Fibroblast of skin of scalp (primary cell): ENCODE measurements around the gene ZSCAN12.

ENCODE experiments used
- DNase-seq: peaks from one replicate; pipeline ENCODE4 v3.0.0-alpha.2; 2013

Gene ZSCAN12

GRCh38 chr6:28353356-28353755, 46.2 kb downstream of the ZSCAN12 start:
- no peak for DNase-seq

GRCh38 chr6:28351493-28351925, 48.0 kb downstream of the ZSCAN12 start:
- no peak for DNase-seq

- DNase-seq: no peak
Measured at GRCh38 chr6:28351087-28351486, 48.5 kb downstream of the ZSCAN12 start.

- DNase-seq: peak; percentile 75
Measured at GRCh38 chr6:28349892-28350737, 49.4 kb downstream of the ZSCAN12 start, which contains the start of gene ZKSCAN3. Gene ZKSCAN3, plus strand, starts transcription at chr6:28349947. Its CDS starts 9,640 bp downstream, at chr6:28359587.

DNA sequence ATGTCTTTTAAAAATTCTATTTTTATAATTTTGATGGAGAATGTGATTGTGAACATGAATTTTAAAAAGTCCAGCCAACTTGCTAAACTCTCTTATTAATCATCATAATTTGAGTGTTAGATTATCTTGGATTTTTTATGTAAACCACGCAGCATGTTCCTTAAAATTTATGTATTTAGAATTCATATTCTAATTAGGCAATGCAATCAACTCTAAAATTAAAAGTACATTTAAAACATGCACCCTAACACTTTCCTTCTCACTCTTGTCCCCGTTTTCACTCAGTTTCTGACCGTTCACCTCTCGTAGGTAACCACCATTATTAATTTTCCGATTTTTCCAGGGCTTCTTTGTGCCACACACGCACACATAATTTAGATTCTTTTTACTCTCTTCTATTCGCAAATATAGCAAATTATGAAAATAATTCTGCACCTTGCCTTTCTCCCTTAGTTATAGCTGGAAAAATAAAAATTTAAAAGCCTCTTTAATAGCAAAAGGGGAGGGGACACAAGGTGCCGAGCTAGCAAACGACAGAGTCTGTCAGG, 50.1 kb downstream of the ZSCAN12 start:
- DNase-seq: no peak

DNA sequence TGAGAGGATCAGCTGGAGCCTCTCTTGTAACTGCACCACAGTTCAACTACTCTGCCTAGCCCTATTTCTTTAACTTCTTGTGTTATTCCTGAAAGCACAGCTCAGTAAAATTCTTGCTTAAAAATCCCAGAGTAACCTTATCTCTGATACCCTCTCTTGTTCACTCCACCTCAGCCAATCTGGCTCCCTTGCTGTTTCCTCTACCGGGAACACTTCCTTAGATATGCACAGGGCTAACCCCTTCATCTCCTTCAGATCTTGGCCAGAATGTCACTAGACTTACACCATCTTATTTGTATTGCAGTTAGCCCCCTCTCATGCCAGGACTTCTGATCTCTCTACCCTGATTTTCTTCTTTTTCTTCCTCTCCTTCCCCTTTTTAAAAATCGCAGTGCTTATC, 52.4 kb downstream of the ZSCAN12 start:
- no peak for DNase-seq

- DNase-seq: no peak
Measured at GRCh38 chr6:28345201-28345600, 54.3 kb downstream of the ZSCAN12 start.

GRCh38 chr6:28343898-28344677, 55.5 kb downstream of the ZSCAN12 start:
- DNase-seq: no peak

- no peak for DNase-seq
Measured at GRCh38 chr6:28340310-28341095, 59.0 kb downstream of the ZSCAN12 start.

DNA sequence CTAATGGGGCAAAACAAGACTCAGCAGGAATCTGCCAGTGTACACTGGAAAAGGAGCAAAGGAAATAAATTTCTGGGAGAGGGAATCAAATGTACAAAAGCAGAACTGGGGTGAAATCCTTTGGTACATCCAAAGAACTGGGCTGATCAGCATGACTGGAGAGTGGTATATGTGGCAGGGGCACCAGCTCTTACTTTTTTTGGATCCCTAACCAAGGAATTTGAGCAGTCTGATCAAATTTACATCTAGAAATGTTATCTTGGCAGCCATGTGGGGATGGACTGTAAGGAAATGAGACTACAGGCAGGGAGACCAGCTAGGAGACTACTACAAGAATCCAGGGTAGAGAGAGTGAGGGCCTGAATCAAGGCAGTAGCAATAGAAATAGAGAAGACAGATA, 62.4 kb downstream of the ZSCAN12 start:
- DNase-seq: no peak

- peak; percentile 39 for DNase-seq
Measured at GRCh38 chr6:28336284-28337120, 63.0 kb downstream of the ZSCAN12 start.

DNA sequence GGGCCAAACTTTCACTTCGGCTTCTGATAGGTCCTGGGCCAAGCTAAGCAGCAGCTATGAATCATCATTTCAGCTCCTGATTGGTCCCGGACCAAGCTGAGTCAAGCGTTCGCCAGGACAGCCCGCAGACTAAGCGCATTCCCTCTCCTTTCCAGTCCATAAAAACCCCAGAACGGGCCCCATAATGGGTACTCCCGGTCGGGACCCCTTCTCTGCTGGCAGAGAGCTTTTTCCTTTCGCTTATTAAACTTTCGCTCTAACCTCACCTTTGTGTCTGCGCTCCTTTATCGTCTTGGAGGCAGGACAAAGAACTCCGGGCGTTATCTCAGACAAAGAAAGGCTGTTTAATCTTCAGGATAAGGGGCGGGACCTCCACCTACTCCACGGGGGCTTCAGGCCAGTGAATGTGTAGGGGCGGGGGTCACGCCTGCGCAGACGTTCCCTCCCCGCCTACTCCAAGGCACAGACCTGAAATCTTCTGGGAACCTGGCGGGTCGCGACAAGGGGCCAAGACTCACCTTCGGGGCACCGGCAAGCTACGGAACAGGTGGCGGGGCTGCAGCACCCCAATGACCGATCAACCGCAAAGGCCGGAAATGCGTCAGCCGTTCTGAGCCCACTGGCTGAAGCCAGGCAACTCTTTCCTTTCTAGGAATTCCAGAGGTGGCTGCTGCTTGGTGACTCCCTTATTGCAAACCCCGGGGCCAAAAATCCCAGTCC, 63.8 kb downstream of the ZSCAN12 start, which contains the start of gene ZSCAN31:
Gene ZSCAN31, minus strand, starts transcription at position 585 of the 720 bp plus-strand sequence. CDS start 6,465 bp downstream, outside the sequence.
- DNase-seq: peak; percentile 99

GRCh38 chr6:28335040-28335563, 64.4 kb downstream of the ZSCAN12 start:
- DNase-seq: no peak

DNA sequence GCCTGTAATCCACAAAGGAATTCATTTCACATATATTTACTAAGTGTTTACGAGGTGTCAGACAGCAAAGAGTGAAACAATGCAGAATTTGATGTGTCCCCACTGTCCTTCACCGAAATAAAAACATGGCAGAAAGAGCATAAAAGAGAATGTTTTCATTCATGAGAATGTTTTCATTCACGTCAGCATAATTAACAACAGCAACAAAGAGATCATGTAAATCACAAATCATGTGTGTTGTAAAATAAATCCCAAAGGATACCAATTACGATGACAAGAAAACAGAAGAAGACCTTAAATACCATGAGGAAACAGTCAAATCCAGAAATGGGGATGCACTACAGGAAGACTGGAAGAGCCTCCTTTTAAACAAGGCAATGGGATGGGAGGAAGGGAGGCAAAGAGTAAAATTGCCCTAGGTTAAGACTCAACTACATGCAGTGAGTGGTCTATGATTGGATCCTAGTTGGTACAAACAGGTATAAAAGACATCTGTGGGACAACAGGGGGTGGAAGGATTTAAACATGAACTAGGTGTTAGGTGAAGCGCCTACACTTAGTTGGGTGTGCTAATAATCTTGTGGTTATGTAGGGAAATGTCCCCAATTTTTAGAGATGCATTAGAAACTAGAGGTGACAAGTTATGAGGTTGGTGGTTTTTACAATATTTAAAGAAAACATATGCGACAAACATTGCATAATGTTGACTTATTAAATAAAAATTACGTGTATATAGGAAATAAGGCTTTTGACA, 65.1 kb downstream of the ZSCAN12 start:
- no peak for DNase-seq

GRCh38 chr6:28333599-28334018, 65.9 kb downstream of the ZSCAN12 start:
- no peak for DNase-seq

- no peak for DNase-seq
Measured at GRCh38 chr6:28333047-28333446, 66.5 kb downstream of the ZSCAN12 start.

DNA sequence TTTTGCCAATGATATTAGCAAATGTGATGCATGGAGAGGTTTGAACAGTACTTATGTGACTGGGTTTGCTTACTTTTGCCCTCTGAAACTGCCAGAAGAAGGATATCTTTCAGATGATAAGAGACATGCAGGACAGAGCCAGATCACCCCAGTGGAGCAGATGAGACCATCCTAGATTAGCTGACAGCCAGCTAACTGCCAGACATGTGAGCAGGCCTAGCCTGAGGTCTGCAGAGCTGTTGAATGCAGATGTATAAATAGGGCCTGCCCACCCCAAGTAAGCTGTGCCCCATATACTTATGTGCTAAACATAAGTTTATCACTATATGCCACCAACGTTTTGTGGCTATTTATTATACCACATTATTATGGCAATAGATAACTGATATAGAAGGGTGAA, 69.5 kb downstream of the ZSCAN12 start:
- no peak for DNase-seq
